SK-N-SH (cell line): ENCODE results near the gene GARIN1A. TPM values are rescaled to one million over a fixed set of nuclear protein-coding genes. Genes with fewer than 3 reads are reported as not detected.
A peak's percentile ranks its signal among the peaks of the same experiment; 100 is the strongest.

Source experiments
- CTCF ChIA-PET: fragments of 300-600, 350-600 bp; formaldehyde crosslinking; extraction: SDS; loops from one replicate; lab custom pipeline; 2021; lab: Yijun Ruan, JAX
- POLR2A ChIA-PET: fragments of 350-600 bp; sonication (Branson Sonifier 250); formaldehyde crosslinking; extraction: SDS; loops from one replicate; lab custom pipeline; 2020; ENCODE audit warnings: antibody characterized with exemption, inconsistent platforms; lab: Yijun Ruan, JAX
- DNase-seq: peaks from one replicate; pipeline ENCODE4 v3.0.0; 2012
- H2AFZ ChIP-seq: fragments of 200-600 bp; sonication (generic); 2 replicates; pipeline ENCODE4 v1.8.1; 2016; ENCODE audit warnings: antibody characterized with exemption, mild to moderate bottlenecking, low read depth
- H3F3A ChIP-seq: fragments of 200-600 bp; sonication (generic); replicated peaks from 2 replicates; pipeline ENCODE3; 2016; ENCODE audit warnings: antibody characterized with exemption, mild to moderate bottlenecking; ENCODE audit not compliant: insufficient read depth
- H3K27ac ChIP-seq, 2 experiments: fragments of 200-500 bp in 1 of 2; fragments of 200-600 bp in 1 of 2; sonication (Bioruptor generic) in 1 of 2; sonication (generic), shearing (Covaris generic) in 1 of 2; 2 replicates each; pipeline versions ENCODE4 v1.5.1 to v1.6.1; 2014 to 2016; ENCODE audit warnings: low read depth in 2 of 2, inconsistent platforms in 1 of 2, low read length in 1 of 2, mild to moderate bottlenecking in 1 of 2, mixed read lengths in 1 of 2
- H3K27me3 ChIP-seq: fragments of 200-600 bp; sonication (generic), shearing (Covaris generic); 2 replicates; pipeline ENCODE4 v1.6.1; 2016; ENCODE audit warnings: mixed run types; ENCODE audit not compliant: insufficient read depth
- H3K36me3 ChIP-seq, 2 experiments: fragments of 200-500 bp in 1 of 2; fragments of 200-600 bp in 1 of 2; sonication (Bioruptor generic) in 1 of 2; sonication (generic) in 1 of 2; replicated peaks in 1 of 2; 2 replicates each; pipeline versions ENCODE3 to v1.5.1; 2014 to 2016; ENCODE audit warnings: low read length in 1 of 2, mild to moderate bottlenecking in 1 of 2; ENCODE audit not compliant: insufficient read depth in 2 of 2, control insufficient read depth in 1 of 2
- H3K4me1 ChIP-seq, 2 experiments: fragments of 200-500 bp in 1 of 2; fragments of 200-600 bp in 1 of 2; sonication (Bioruptor generic) in 1 of 2; sonication (generic), shearing (Covaris generic) in 1 of 2; 2 replicates each; pipeline versions ENCODE4 v1.5.1 to v1.6.1; 2014 to 2016; ENCODE audit warnings: low read depth in 1 of 2, low read length in 1 of 2, mixed run types in 1 of 2; ENCODE audit not compliant: insufficient read depth in 2 of 2, control insufficient read depth in 1 of 2
- H3K4me2 ChIP-seq: fragments of 200-600 bp; sonication (generic), shearing (Covaris generic); 2 replicates; pipeline ENCODE4 v1.6.1; 2017; ENCODE audit warnings: mixed run types
- H3K4me3 ChIP-seq, 2 experiments: fragments of 200-500 bp in 1 of 2; fragments of 200-600 bp in 1 of 2; sonication (Bioruptor generic) in 1 of 2; sonication (generic), shearing (Covaris generic) in 1 of 2; 2 replicates each; pipeline versions ENCODE4 v1.5.1 to v1.8.1; 2014 to 2016; ENCODE audit warnings: low read depth in 2 of 2, inconsistent platforms in 1 of 2, low read length in 1 of 2, mild to moderate bottlenecking in 1 of 2, mixed read lengths in 1 of 2, moderate library complexity in 1 of 2
- H3K79me2 ChIP-seq: fragments of 200-600 bp; sonication (generic); 2 replicates; pipeline ENCODE4 v1.8.1; 2017; ENCODE audit warnings: mild to moderate bottlenecking; ENCODE audit not compliant: insufficient read depth
- H3K9ac ChIP-seq: fragments of 200-600 bp; sonication (generic); 2 replicates; pipeline ENCODE4 v1.6.1; 2017; ENCODE audit warnings: mixed run types
- H3K9me2 ChIP-seq: fragments of 200-600 bp; sonication (generic); 2 replicates; pipeline ENCODE4 v1.6.1; 2017; ENCODE audit warnings: mixed run types
- H3K9me3 ChIP-seq: fragments of 200-600 bp; sonication (generic); 2 replicates; pipeline ENCODE4 v1.6.1; 2017; ENCODE audit warnings: mixed run types, mild to moderate bottlenecking, moderate library complexity
- H4K20me1 ChIP-seq: fragments of 200-600 bp; sonication (generic); 2 replicates; pipeline ENCODE4 v1.6.1; 2017; ENCODE audit warnings: mild to moderate bottlenecking, mixed run types; ENCODE audit not compliant: insufficient read depth
- ELF1 ChIP-seq: IDR thresholded peaks from 2 replicates; pipeline ENCODE4 v1.4.0; 2012
- FOXJ3 ChIP-seq: sonication (generic); formaldehyde crosslinking; IDR thresholded peaks from 2 replicates; pipeline ENCODE4 v1.5.1; 2020; ENCODE audit warnings: mild to moderate bottlenecking, missing genetic modification reagents
- FOXM1 ChIP-seq: IDR thresholded peaks from 2 replicates; pipeline ENCODE4 v1.4.0; 2012; ENCODE audit warnings: low read depth, mild to moderate bottlenecking
- GATA2 ChIP-seq: sonication (generic); formaldehyde crosslinking; IDR thresholded peaks from 2 replicates; pipeline ENCODE4 v1.5.0; 2020; ENCODE audit warnings: mild to moderate bottlenecking, missing genetic modification reagents
- POLR2AphosphoS5 ChIP-seq: IDR thresholded peaks from 2 replicates; pipeline ENCODE4 v1.6.1; 2012; ENCODE audit warnings: low read depth, low read length
- YY1 ChIP-seq: IDR thresholded peaks from 2 replicates; pipeline ENCODE4 v1.4.0; 2012; ENCODE audit warnings: low read depth, mild to moderate bottlenecking
- polyA plus RNA-seq, 3 experiments: library from polyadenylated mRNA; depleted of rRNA; stranded (reverse); fragments of >200 nt; gene quantifications; 2 replicates each; pipeline ENCODE4 v1.2.3, GENCODE V29; 2012
- small RNA-seq, 7 experiments: library from RNA; depleted of rRNA; stranded (forward); fragments of <200 nt; gene quantifications; one replicate each; pipeline ENCODE3, GENCODE V24; 2012
- TF ChIP-seq, protein P1 (sequence below): fragments of 200-600 bp; sonication (generic); IDR thresholded peaks from 2 replicates; pipeline ENCODE4 v1.6.1; 2017; ENCODE audit warnings: antibody characterized with exemption, mild to moderate bottlenecking, moderate library complexity
- TF ChIP-seq, protein P2 (sequence below): IDR thresholded peaks from 2 replicates; pipeline ENCODE4 v1.4.0; 2012; ENCODE audit warnings: low read depth, borderline replicate concordance

Gene GARIN1A
- polyA plus RNA-seq, 1 of the 3 experiments (the other 2 are of a cell fraction), result 1.2 TPM

DNA sequence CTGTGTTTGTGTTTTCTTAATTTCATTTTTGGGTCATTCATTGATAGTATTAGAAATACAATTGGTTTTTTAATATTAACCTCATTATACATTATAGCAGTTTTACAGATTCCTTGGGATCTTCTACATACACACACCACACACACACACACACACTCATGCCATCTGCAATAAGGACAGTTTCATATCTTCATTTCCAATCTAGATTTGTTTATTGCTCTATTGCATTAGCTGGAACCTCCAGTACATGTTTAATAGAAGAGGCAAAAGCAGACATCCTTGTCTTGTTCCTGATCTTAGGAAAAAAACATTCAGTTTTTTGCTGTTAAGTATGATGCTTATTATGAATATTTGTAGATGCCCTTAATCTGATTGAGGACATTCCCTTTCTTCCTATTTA lies 49.3 kb downstream of the GARIN1A start:
- no peak overlapping the region for H3K27ac ChIP-seq
- ChIA-PET POLR2A (no interaction called here), CTCF (interaction anchor here (0.9 kb wide), 1 partner anchor 291 kb away, joined by 3 read pairs; no protein-coding TSS in a partner anchor)
- H3K9me2 ChIP-seq, result no peaks in the 10 kb centered on the region
- no peaks in the 10 kb centered on the region for H3F3A ChIP-seq
- no peak overlapping the region for H3K9ac ChIP-seq
- H3K36me3 ChIP-seq, result no peaks in the 10 kb centered on the region
- TF ChIP-seq, protein P1, sequence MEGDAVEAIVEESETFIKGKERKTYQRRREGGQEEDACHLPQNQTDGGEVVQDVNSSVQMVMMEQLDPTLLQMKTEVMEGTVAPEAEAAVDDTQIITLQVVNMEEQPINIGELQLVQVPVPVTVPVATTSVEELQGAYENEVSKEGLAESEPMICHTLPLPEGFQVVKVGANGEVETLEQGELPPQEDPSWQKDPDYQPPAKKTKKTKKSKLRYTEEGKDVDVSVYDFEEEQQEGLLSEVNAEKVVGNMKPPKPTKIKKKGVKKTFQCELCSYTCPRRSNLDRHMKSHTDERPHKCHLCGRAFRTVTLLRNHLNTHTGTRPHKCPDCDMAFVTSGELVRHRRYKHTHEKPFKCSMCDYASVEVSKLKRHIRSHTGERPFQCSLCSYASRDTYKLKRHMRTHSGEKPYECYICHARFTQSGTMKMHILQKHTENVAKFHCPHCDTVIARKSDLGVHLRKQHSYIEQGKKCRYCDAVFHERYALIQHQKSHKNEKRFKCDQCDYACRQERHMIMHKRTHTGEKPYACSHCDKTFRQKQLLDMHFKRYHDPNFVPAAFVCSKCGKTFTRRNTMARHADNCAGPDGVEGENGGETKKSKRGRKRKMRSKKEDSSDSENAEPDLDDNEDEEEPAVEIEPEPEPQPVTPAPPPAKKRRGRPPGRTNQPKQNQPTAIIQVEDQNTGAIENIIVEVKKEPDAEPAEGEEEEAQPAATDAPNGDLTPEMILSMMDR, result no peak
- TF ChIP-seq GATA2 (peak; percentile 59), FOXM1 (no peak), POLR2AphosphoS5 (no peak), YY1 (no peak), ELF1 (no peak), FOXJ3 (CRISPR knock-in tag) (no peak)
- TF ChIP-seq, protein P2, sequence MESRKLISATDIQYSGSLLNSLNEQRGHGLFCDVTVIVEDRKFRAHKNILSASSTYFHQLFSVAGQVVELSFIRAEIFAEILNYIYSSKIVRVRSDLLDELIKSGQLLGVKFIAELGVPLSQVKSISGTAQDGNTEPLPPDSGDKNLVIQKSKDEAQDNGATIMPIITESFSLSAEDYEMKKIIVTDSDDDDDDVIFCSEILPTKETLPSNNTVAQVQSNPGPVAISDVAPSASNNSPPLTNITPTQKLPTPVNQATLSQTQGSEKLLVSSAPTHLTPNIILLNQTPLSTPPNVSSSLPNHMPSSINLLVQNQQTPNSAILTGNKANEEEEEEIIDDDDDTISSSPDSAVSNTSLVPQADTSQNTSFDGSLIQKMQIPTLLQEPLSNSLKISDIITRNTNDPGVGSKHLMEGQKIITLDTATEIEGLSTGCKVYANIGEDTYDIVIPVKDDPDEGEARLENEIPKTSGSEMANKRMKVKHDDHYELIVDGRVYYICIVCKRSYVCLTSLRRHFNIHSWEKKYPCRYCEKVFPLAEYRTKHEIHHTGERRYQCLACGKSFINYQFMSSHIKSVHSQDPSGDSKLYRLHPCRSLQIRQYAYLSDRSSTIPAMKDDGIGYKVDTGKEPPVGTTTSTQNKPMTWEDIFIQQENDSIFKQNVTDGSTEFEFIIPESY, result no peak
- TF ChIP-seq, all 33 proteins: peak for 1
- Histone ChIP-seq H3K4me1 (no peaks in the 10 kb centered on the region), H2AFZ (no peak overlapping the region), H4K20me1 (no peaks in the 10 kb centered on the region), H3K4me2 (no peak overlapping the region), H3K4me3 (no peak overlapping the region), H3K79me2 (no peaks in the 10 kb centered on the region), H3K27me3 (no peaks in the 10 kb centered on the region), H3K9me3 (no peaks in the 10 kb centered on the region)
- no peak for DNase-seq

Small RNAs within 50 kb of the gene (small RNA-seq; reads per million reads assigned to genes)
- gene RNA5SP242 (0.11 to 10.2 (median 2.3) reads per million in 7 experiments), gene RNA5SP243 (0 to 5.8 (median 0.39) reads per million in 7 experiments), gene RNU6-177P (0 reads per million in 7 experiments)

Other genes with a start within 250 kb of the GARIN1A start
- 24.0 and 29.1 TPM in 2 replicates for gene HILPDA, start 216.4 kb upstream of the GARIN1A start, polyA plus RNA-seq (2012; rRNA removed)
- 22.5 and 27.8 TPM in 2 replicates for gene METTL2B, start 195.5 kb upstream of the GARIN1A start, polyA plus RNA-seq (2012; rRNA removed)
- gene CALU, start 67.1 kb downstream of the GARIN1A start, polyA plus RNA-seq (2012; rRNA removed), result 195 and 294 TPM in 2 replicates
- 0.05 TPM in 1 of 2 replicates, not detected in the other for gene OPN1SW, start 103.5 kb downstream of the GARIN1A start, polyA plus RNA-seq (2012; rRNA removed)
- gene CCDC136, start 119.7 kb downstream of the GARIN1A start, polyA plus RNA-seq (2012; rRNA removed), result 48.4 and 65.3 TPM in 2 replicates
- 22.5 and 43.7 TPM in 2 replicates for gene FLNC, start 158.1 kb downstream of the GARIN1A start, polyA plus RNA-seq (2012; rRNA removed)
- 437 and 495 TPM in 2 replicates for gene ATP6V1F, start 190.6 kb downstream of the GARIN1A start, polyA plus RNA-seq (2012; rRNA removed)
- gene KCP, start 238.4 kb downstream of the GARIN1A start, polyA plus RNA-seq (2012; rRNA removed), result not detected in 2 replicates